ENCODE measurements around the gene ZNF92.
"Not testable (repeated sequence)": the region's sequence is repeated elsewhere in the genome, so short reads cannot be mapped to it uniquely, and the experiment has no call there.

Gene ZNF92

GRCh38 chr7:65373608-65374351 lies at the start of gene ZNF92:
ZNF92 (plus strand) TSS chr7:65373855; CDS start chr7:65373998, 143 bp downstream.
- H3K27me3 Mint-ChIP-seq = no peaks in the 10 kb centered on the region
- peak within 1 kb of the TSS; percentile 93 for H3K27ac Mint-ChIP-seq
- ATAC-seq (ENCODE audit: low read depth) (peak; percentile 96), DNase-seq (ENCODE audit: low spot score in 2 of 2) (peak; percentile 91 to 95)
- peak within 1 kb of the TSS; percentile 96 for H3K4me3 Mint-ChIP-seq
- H3K36me3 Mint-ChIP-seq = peaks cover 14% of the 10 kb centered on the region
- H3K4me1 Mint-ChIP-seq = peaks cover 17% of the 10 kb centered on the region
- no peaks in the 10 kb centered on the region for H3K9me3 Mint-ChIP-seq

- Mint-ChIP-seq H3K4me3 (no peak overlapping the region), H3K9me3 (no peaks in the 10 kb centered on the region), H3K4me1 (peaks cover 8% of the 10 kb centered on the region), H3K36me3 (no peaks in the 10 kb centered on the region), H3K27me3 (no peaks in the 10 kb centered on the region), H3K27ac (no peak overlapping the region)
- ATAC-seq (ENCODE audit: low read depth) = no peak
- DNase-seq (ENCODE audit: low spot score in 2 of 2) = no peak
Measured at GRCh38 chr7:65325793-65326432, 47.7 kb upstream of the ZNF92 start.

GRCh38 chr7:65338346-65338745 lies 35.3 kb upstream of the ZNF92 start:
- Mint-ChIP-seq H3K36me3 (no peaks in the 10 kb centered on the region), H3K4me1 (peaks cover 24% of the 10 kb centered on the region), H3K9me3 (peaks cover 3% of the 10 kb centered on the region), H3K27me3 (no peaks in the 10 kb centered on the region), H3K4me3 (peak overlapping the region; percentile 53), H3K27ac (peak overlapping the region; percentile 70)
- DNase-seq (ENCODE audit: low spot score in 2 of 2) (peak in 1 of 2 donors; percentile 25), ATAC-seq (ENCODE audit: low read depth) (peak; percentile 95)

- peak overlapping the region; percentile 70 for H3K27ac Mint-ChIP-seq
- peaks cover 1% of the 10 kb centered on the region for H3K9me3 Mint-ChIP-seq
Measured at GRCh38 chr7:65339257-65339656, 34.4 kb upstream of the ZNF92 start.

GRCh38 chr7:65342723-65343629 lies 30.7 kb upstream of the ZNF92 start:
- DNase-seq (ENCODE audit: low spot score in 2 of 2) = no peak
- peaks cover 1% of the 10 kb centered on the region for H3K9me3 Mint-ChIP-seq
- H3K4me3 Mint-ChIP-seq = no peak overlapping the region
- no peaks in the 10 kb centered on the region for H3K36me3 Mint-ChIP-seq
- no peak overlapping the region for H3K27ac Mint-ChIP-seq
- ATAC-seq (ENCODE audit: low read depth) = no peak
- H3K27me3 Mint-ChIP-seq = no peaks in the 10 kb centered on the region
- H3K4me1 Mint-ChIP-seq = peaks cover 12% of the 10 kb centered on the region

More at GRCh38 chr7:65339257-65339656, 34.4 kb upstream of the ZNF92 start:
- peaks cover 22% of the 10 kb centered on the region for H3K4me1 Mint-ChIP-seq
- DNase-seq (ENCODE audit: low spot score in 2 of 2) = no peak
- H3K27me3 Mint-ChIP-seq = no peaks in the 10 kb centered on the region
- ATAC-seq (ENCODE audit: low read depth) = no peak
- no peak overlapping the region for H3K4me3 Mint-ChIP-seq
- no peaks in the 10 kb centered on the region for H3K36me3 Mint-ChIP-seq

- H3K9me3 Mint-ChIP-seq; H3K4me1 Mint-ChIP-seq; H3K27me3 Mint-ChIP-seq; DNase-seq (ENCODE audit: low spot score in 2 of 2); H3K27ac Mint-ChIP-seq; H3K4me3 Mint-ChIP-seq; H3K36me3 Mint-ChIP-seq; ATAC-seq (ENCODE audit: low read depth): not testable (repeated sequence)
Measured at GRCh38 chr7:65344541-65344940, 29.1 kb upstream of the ZNF92 start.

- Mint-ChIP-seq H3K4me1 (peaks cover 2% of the 10 kb centered on the region), H3K36me3 (no peaks in the 10 kb centered on the region), H3K27me3 (no peaks in the 10 kb centered on the region), H3K9me3 (no peaks in the 10 kb centered on the region), H3K27ac (no peak overlapping the region), H3K4me3 (no peak overlapping the region)
- DNase-seq (ENCODE audit: low spot score in 2 of 2) (no peak), ATAC-seq (ENCODE audit: low read depth) (no peak)
Measured at GRCh38 chr7:65354263-65354662, 19.4 kb upstream of the ZNF92 start.

GRCh38 chr7:65369843-65370242 lies 3.8 kb upstream of the ZNF92 start:
- no peaks in the 10 kb centered on the region for H3K27me3 Mint-ChIP-seq
- peaks cover 2% of the 10 kb centered on the region for H3K4me1 Mint-ChIP-seq
- no peaks in the 10 kb centered on the region for H3K9me3 Mint-ChIP-seq
- H3K27ac Mint-ChIP-seq = no peak overlapping the region
- H3K36me3 Mint-ChIP-seq = no peaks in the 10 kb centered on the region
- DNase-seq (ENCODE audit: low spot score in 2 of 2) (no peak), ATAC-seq (ENCODE audit: low read depth) (no peak)
- no peak overlapping the region for H3K4me3 Mint-ChIP-seq

GRCh38 chr7:65371468-65371867 lies 2.2 kb upstream of the ZNF92 start:
- H3K36me3 Mint-ChIP-seq = peaks cover 2% of the 10 kb centered on the region
- ATAC-seq (ENCODE audit: low read depth) (no peak), DNase-seq (ENCODE audit: low spot score in 2 of 2) (no peak)
- no peaks in the 10 kb centered on the region for H3K27me3 Mint-ChIP-seq
- no peak overlapping the region for H3K4me3 Mint-ChIP-seq
- H3K9me3 Mint-ChIP-seq = no peaks in the 10 kb centered on the region
- H3K27ac Mint-ChIP-seq = no peak overlapping the region
- H3K4me1 Mint-ChIP-seq = peaks cover 6% of the 10 kb centered on the region

GRCh38 chr7:65379318-65379717 lies 5.7 kb downstream of the ZNF92 start:
- Mint-ChIP-seq H3K4me3 (peak overlapping the region; percentile 49), H3K27me3 (no peaks in the 10 kb centered on the region), H3K36me3 (peaks cover 35% of the 10 kb centered on the region), H3K27ac (peak overlapping the region; percentile 76), H3K4me1 (peaks cover 61% of the 10 kb centered on the region), H3K9me3 (no peaks in the 10 kb centered on the region)
- DNase-seq (ENCODE audit: low spot score in 2 of 2) (no peak), ATAC-seq (ENCODE audit: low read depth) (no peak)

- H3K4me1 Mint-ChIP-seq = peaks cover 70% of the 10 kb centered on the region
- peaks cover 42% of the 10 kb centered on the region for H3K36me3 Mint-ChIP-seq
- ATAC-seq (ENCODE audit: low read depth) = no peak
Measured at GRCh38 chr7:65381742-65382141, 8.1 kb downstream of the ZNF92 start.

GRCh38 chr7:65382452-65382851 lies 8.8 kb downstream of the ZNF92 start:
- H3K27ac Mint-ChIP-seq = peak overlapping the region; percentile 82
- ATAC-seq (ENCODE audit: low read depth) (no peak), DNase-seq (ENCODE audit: low spot score in 2 of 2) (no peak)
- H3K36me3 Mint-ChIP-seq = peaks cover 41% of the 10 kb centered on the region
- peak overlapping the region; percentile 54 for H3K4me3 Mint-ChIP-seq
- no peaks in the 10 kb centered on the region for H3K27me3 Mint-ChIP-seq
- no peaks in the 10 kb centered on the region for H3K9me3 Mint-ChIP-seq
- H3K4me1 Mint-ChIP-seq = peaks cover 70% of the 10 kb centered on the region

More at GRCh38 chr7:65381742-65382141, 8.1 kb downstream of the ZNF92 start:
- no peaks in the 10 kb centered on the region for H3K27me3 Mint-ChIP-seq
- peak overlapping the region; percentile 82 for H3K27ac Mint-ChIP-seq
- DNase-seq (ENCODE audit: low spot score in 2 of 2) = no peak
- H3K9me3 Mint-ChIP-seq = no peaks in the 10 kb centered on the region
- H3K4me3 Mint-ChIP-seq = peak overlapping the region; percentile 54

- Mint-ChIP-seq H3K27ac (peak overlapping the region; percentile 91), H3K36me3 (peaks cover 39% of the 10 kb centered on the region), H3K4me3 (peak overlapping the region; percentile 85), H3K27me3 (no peaks in the 10 kb centered on the region), H3K4me1 (peaks cover 46% of the 10 kb centered on the region), H3K9me3 (peaks cover 1% of the 10 kb centered on the region)
- DNase-seq (ENCODE audit: low spot score in 2 of 2) = peak in 1 of 2 donors; percentile 12
- ATAC-seq (ENCODE audit: low read depth) = peak; percentile 86
Measured at GRCh38 chr7:65387891-65388290, 14.2 kb downstream of the ZNF92 start.

- peak overlapping the region; percentile 52 for H3K4me3 Mint-ChIP-seq
- peaks cover 35% of the 10 kb centered on the region for H3K4me1 Mint-ChIP-seq
- H3K27ac Mint-ChIP-seq = peak overlapping the region; percentile 68
- H3K36me3 Mint-ChIP-seq = peaks cover 41% of the 10 kb centered on the region
- DNase-seq (ENCODE audit: low spot score in 2 of 2) (no peak), ATAC-seq (ENCODE audit: low read depth) (no peak)
- H3K27me3 Mint-ChIP-seq = no peaks in the 10 kb centered on the region
- H3K9me3 Mint-ChIP-seq = peaks cover 1% of the 10 kb centered on the region
Measured at GRCh38 chr7:65390588-65390987, 16.9 kb downstream of the ZNF92 start.
